ENCODE results near the gene ADI1. TPM values are rescaled to one million over a fixed set of nuclear protein-coding genes. Genes with fewer than 3 reads are reported as not detected.
A peak's percentile ranks its signal among the peaks of the same experiment; 100 is the strongest.

ADI1 gene
- total RNA-seq, 2 donors from 2014 or later: 24.1 to 26.4 TPM

DNA sequence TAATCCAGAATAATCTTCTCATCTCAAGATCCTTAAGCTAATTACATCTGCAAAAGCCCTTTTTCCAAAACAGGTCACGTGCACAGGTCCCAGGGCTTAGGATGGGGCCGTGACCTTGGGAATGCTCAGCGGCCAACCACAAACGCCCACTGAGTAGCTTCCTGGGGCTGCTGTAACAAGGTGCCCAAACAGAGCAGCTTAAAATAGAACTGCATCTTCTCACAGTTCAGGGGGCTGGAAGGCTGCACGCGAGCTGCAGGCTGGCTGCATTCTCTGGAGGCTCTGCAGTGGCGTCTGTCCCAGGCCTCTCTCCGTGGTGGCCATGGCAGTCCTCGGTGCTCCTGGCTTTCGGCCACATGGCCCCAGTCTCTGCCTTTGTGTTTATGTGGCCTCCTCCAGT lies 31.9 kb downstream of the ADI1 start:
- H3K9me3 Mint-ChIP-seq: no peaks in the 10 kb centered on the region

DNA sequence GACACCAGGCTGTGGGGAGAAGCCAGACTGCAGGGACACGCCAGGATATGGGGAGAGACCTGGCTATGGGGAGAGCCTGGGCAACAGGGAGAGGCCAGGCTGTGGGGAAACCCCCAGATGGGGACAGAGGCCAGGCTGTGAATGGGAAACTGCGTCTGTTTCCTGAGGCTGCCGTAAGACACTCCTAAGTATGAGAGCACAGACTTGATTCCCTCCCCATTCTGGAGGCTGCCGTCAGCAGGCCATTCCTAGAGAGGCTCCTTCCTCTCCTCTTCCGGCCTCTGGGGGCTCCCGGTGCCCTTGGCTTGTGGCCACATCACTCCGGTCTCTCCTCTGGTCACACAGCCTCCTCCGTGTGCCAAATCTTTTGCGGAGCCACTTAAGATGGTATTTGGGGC lies 32.3 kb downstream of the ADI1 start:
- no peak overlapping the region for H3K27ac Mint-ChIP-seq
- H3K4me1 Mint-ChIP-seq (ENCODE audit: low read depth): no peaks in the 10 kb centered on the region
- DNase-seq: no peak
- no peaks in the 10 kb centered on the region for H3K9me3 Mint-ChIP-seq
- ATAC-seq (replicated peaks in 1 of 2): no peak
- peaks cover 0 to 1% of the 10 kb centered on the region in 2 donors for H3K36me3 Mint-ChIP-seq (ENCODE audit: insufficient read depth in 2 of 2)
- no peak overlapping the region for H3K4me3 Mint-ChIP-seq
- no peaks in the 10 kb centered on the region for H3K27me3 Mint-ChIP-seq (ENCODE audit: low read depth)

More for the DNA sequence above, 31.9 kb downstream of the ADI1 start:
- Mint-ChIP-seq H3K27ac (no peak overlapping the region), H3K4me3 (no peak overlapping the region), H3K27me3 (ENCODE audit: low read depth) (no peaks in the 10 kb centered on the region), H3K4me1 (ENCODE audit: low read depth) (no peaks in the 10 kb centered on the region), H3K36me3 (ENCODE audit: insufficient read depth in 2 of 2) (peaks cover 0 to 1% of the 10 kb centered on the region in 2 donors)
- ATAC-seq (replicated peaks in 1 of 2): no peak
- no peak for DNase-seq

DNA sequence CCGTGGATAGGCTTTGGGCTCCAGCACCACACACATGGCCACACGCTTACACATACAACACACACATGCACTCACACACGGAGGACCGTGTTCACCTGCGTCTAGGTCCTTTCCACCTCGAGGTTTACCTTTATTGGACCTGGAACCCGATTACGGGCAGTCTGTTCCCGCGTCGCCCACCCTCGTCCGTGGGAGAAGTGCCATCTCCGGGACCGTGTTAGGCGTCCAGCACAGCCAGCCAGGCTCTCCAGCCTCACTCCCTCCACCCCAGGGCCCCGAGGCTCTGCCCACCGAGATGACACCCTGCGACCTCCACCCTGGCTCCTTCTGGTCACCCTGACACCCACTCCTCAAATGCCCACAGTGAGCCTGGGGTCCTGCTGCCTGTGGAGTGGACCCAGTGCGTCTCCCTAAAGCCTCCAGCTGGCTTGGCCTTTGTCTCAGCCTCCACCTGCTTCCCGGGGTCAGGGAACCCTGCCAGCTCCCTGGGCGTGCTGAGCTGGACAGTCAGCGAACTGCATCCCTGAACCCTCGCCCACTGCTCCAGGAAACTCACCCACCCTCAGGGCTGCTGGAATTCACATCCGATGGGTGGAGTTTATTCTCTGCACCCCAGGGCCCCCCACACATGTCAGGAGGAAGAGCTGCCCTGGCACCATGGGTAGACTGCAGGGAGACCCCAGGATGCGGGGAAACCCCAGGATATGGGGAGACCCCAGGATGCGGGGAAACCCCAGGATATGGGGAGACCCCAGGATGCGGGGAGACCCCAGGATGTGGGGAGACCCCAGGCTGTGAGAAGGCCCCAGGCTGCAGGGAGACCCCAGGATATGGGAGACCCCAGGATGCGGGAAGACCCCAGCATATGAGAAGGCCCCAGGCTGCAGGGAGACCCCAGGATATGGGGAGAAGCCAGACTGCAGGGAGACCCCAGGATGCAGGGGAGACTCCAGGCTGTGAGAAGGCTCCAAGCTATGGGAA lies 33.0 kb downstream of the ADI1 start:
- Mint-ChIP-seq H3K4me1 (ENCODE audit: low read depth) (no peaks in the 10 kb centered on the region), H3K27ac (no peak overlapping the region), H3K27me3 (ENCODE audit: low read depth) (no peaks in the 10 kb centered on the region), H3K9me3 (no peaks in the 10 kb centered on the region), H3K4me3 (no peak overlapping the region), H3K36me3 (ENCODE audit: insufficient read depth in 2 of 2) (peaks cover 0 to 1% of the 10 kb centered on the region in 2 donors)
- ATAC-seq (replicated peaks in 1 of 2) (no peak), DNase-seq (no peak)

DNA sequence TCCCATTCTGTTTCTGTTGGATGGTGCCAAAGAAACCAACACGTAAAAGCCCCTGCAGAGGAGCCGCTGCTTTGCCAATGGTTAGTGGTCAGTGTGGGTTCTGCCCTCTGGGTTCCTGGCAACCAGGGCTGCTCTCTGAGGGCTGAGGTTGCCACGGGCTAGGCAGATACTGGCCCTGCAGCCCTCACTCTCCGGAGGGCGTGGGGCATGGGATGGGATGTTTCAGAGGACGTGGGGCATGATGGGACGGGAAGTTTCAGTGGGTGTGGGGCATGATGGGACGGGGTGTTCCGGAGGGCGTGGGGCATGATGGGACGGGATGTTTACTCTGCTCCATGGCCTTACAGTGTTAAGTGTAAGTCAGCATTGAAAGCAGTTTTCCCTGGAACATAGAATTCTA lies 34.2 kb downstream of the ADI1 start:
- DNase-seq (no peak), ATAC-seq (replicated peaks in 1 of 2) (no peak)
- Mint-ChIP-seq H3K4me1 (ENCODE audit: low read depth) (no peaks in the 10 kb centered on the region), H3K36me3 (ENCODE audit: insufficient read depth in 2 of 2) (peaks cover 0 to 2% of the 10 kb centered on the region in 2 donors), H3K27ac (no peak overlapping the region), H3K4me3 (no peak overlapping the region), H3K9me3 (no peaks in the 10 kb centered on the region), H3K27me3 (ENCODE audit: low read depth) (no peaks in the 10 kb centered on the region)

DNA sequence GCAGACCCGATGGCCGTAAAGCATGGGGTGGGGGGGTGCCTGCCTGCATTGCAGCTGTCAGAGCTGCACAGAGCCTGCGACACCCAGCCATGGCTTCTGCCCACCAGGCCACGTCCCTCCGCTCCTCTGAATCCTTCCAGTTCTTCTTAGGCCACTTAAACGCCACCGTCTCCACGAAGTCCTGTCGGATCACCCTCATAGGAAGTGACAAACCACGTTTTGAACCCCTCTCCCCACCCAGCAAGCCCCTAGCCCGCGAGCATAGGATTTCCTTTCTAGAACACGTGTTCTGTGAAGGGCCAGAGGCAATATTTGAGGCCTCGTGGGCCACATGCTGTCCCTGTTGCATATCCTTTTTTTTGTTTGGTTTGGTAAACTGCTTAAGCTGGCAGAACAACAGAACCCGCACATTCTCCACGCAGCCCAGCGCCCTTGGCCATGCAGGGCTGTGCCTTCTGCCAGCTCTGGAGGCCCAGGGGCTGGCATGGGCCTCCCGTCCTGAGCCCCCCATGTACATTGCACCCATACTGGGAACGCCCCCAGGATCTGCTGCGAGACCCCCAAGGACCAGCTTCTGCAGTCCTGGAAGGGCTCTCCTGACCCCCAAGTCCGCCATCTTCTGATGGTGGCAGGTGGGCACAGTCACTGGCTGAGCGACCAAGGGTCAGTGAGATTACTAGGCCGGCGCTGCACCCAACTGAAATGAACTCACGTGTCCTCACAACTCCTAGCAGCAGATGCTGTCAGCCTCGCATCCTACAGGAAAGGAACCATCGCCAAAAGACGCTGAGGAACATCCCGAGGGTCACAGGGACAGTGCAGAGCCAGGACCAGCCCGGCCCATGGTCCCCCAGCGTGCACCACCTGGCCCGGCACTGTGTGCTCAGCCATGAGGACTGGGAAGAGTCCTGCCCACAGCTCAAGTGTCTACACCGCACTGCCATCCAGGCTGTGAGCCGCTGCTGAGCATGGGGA lies 35.1 kb downstream of the ADI1 start:
- Mint-ChIP-seq H3K4me3 (no peak overlapping the region), H3K36me3 (ENCODE audit: insufficient read depth in 2 of 2) (peaks cover 0 to 2% of the 10 kb centered on the region in 2 donors), H3K27me3 (ENCODE audit: low read depth) (no peaks in the 10 kb centered on the region), H3K9me3 (no peaks in the 10 kb centered on the region), H3K27ac (no peak overlapping the region), H3K4me1 (ENCODE audit: low read depth) (no peaks in the 10 kb centered on the region)
- DNase-seq (no peak), ATAC-seq (replicated peaks in 1 of 2) (no peak)

DNA sequence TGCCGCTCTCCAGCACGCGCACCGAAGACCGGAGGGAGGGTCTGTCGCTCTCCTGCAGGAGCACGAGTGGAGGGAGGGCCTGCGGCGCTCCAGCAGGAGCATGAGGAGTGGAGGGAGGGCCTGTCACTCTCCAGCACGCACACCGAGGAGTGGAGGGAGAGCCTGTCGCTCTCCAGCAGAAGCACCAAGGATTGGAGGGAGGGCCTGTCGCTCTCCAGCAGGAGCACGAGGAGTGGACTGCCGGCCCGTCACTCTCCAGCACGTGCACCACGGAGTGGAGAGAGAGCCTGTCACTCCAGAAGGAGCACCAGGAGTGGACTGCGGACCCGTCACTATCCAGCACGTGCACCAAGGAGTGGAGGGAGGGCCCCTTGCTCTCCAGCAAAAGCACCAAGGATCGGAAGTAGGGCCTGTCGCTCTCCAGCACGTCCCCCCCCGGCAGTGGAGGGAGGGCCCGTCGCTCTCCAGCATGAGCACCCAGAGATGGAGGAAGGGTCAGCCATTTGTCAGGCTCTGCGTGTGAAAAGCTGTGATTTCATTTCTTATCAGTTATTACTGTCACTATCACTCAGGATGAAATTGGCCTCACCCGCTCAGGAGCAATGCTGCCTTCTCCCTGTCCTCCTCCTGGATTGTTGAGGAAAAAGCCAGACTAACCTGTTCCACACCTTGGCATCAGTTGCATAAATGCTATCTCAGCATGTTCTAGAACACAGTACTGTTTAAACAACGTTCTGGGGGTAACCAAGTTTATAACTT lies 35.9 kb downstream of the ADI1 start:
- ATAC-seq (replicated peaks in 1 of 2) (peak in 1 of 2 donors; percentile 78), DNase-seq (peak in 1 of 2 donors; percentile 45)
- Mint-ChIP-seq H3K36me3 (ENCODE audit: insufficient read depth in 2 of 2) (peaks cover 0 to 2% of the 10 kb centered on the region in 2 donors), H3K27me3 (ENCODE audit: low read depth) (no peaks in the 10 kb centered on the region), H3K27ac (no peak overlapping the region), H3K9me3 (no peaks in the 10 kb centered on the region), H3K4me3 (peak overlapping the region in 1 of 2 donors; percentile 40), H3K4me1 (ENCODE audit: low read depth) (no peaks in the 10 kb centered on the region)

DNA sequence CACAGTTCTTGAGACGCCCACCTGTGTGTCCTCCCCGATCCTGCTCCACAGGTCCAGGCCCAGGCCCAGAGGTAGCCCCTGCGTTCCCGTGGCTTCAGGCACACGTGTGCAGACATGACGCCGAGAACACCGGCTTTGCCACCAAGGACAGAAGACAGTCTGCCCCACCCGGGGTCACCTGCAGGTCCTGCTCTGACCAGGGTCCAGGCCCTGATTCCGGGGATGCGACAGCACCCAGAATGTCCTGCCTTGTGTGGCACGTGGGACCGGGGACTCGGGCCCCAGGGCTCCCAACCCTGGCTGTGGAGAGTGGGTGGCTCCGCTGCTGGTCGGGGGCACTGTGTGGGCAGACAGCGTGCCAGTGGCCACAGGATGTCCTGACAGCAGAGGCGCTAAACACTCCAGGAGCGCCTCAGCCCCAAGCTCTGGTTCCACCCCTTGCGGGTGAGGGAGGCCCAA lies 36.9 kb downstream of the ADI1 start:
- Mint-ChIP-seq H3K4me3 (no peak overlapping the region), H3K36me3 (ENCODE audit: insufficient read depth in 2 of 2) (peaks cover 0 to 2% of the 10 kb centered on the region in 2 donors), H3K27ac (no peak overlapping the region), H3K4me1 (ENCODE audit: low read depth) (no peaks in the 10 kb centered on the region), H3K9me3 (no peaks in the 10 kb centered on the region), H3K27me3 (ENCODE audit: low read depth) (no peaks in the 10 kb centered on the region)
- ATAC-seq (replicated peaks in 1 of 2) (peak in 1 of 2 donors; percentile 23), DNase-seq (no peak)

DNA sequence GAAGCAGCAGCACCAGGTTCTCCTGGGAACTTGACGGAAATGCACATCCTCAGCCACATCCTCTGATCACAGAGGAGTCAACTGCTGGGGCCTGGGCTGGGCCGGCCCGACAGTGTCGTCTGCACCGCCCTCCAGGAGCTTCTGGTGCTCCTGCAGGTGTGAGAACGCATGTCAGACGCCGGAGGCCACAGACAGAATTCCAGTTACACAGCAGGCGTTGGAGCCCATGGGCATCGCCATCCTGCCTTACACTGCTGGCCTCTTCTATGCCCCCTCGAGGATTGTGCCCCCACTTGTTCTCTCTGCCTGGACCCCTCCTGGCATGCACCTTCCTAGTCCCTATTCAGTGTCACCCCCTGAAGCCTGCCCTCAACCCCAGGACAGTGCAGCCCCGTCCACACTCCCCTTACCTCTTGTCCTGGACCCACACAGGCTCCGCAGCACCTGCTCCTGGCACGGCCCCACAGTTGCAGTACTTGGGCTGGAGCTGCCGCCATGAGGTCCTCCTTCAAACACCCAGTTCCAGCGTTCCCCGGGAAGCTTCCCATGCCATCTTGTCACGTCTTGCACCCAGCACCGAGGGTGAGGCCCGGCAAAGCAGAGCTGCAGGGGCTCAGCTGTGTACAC lies 37.5 kb downstream of the ADI1 start:
- no peak for DNase-seq
- Mint-ChIP-seq H3K27ac (no peak overlapping the region), H3K9me3 (no peaks in the 10 kb centered on the region), H3K4me1 (ENCODE audit: low read depth) (no peaks in the 10 kb centered on the region), H3K27me3 (ENCODE audit: low read depth) (no peaks in the 10 kb centered on the region), H3K36me3 (ENCODE audit: insufficient read depth in 2 of 2) (peaks cover 0 to 2% of the 10 kb centered on the region in 2 donors), H3K4me3 (no peak overlapping the region)
- no peak for ATAC-seq (replicated peaks in 1 of 2)

DNA sequence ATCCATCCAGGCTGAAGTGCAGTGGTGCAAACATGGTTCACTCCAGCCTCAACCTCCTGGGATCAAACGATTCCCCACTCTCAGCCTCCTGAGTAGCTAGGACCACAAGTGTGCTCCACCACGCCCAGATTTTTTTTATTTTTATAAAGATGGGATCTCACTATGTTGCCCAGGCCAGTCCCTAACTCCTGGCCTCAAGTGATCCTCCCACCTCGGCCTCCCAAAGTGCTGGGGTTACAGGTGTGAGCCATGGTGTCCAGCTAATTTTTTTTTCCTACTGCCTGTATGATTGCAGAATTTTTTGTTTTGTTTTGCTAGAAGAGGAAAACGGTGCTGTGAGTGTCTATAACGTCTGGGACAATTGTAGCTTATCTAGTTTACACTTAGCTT lies 38.3 kb downstream of the ADI1 start:
- H3K36me3 Mint-ChIP-seq (ENCODE audit: insufficient read depth in 2 of 2): peaks cover 0 to 5% of the 10 kb centered on the region in 2 donors
- H3K4me3 Mint-ChIP-seq: no peak overlapping the region
- H3K27me3 Mint-ChIP-seq (ENCODE audit: low read depth): no peaks in the 10 kb centered on the region
- no peak for DNase-seq
- no peaks in the 10 kb centered on the region for H3K9me3 Mint-ChIP-seq
- no peaks in the 10 kb centered on the region for H3K4me1 Mint-ChIP-seq (ENCODE audit: low read depth)
- no peak overlapping the region for H3K27ac Mint-ChIP-seq
- ATAC-seq (replicated peaks in 1 of 2): no peak

DNA sequence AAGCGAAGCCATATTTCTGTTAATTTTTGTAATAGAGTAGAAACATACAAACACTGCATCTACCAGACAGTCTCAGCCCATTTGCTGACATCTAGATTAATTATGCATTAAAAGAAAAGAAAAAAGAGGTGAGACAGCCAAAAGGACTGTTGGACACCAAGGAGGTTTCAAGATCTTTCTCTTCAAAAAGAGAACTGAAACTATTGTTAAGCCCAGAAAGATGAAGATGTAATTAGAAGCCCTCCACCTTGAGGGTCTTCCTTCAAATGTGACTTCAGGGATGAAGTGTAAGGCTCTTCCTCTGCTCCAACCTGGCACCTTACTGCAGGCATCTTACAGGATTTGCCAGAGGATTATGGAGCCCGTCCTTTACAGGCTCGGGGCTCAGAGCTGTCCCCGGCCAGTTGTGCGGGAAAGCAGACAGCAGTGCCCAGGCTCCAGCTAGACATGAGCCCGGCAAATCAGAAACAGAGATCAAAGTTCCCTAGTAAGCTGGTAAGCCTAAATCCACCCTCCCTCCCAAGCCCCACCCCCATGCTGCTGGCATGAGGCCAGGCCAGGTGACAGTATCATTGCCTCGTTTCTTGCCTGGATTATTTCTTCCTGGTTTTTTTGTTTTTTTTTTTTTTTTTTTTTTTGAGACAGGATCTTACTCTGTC lies 38.9 kb downstream of the ADI1 start:
- no peak for DNase-seq
- Mint-ChIP-seq H3K36me3 (ENCODE audit: insufficient read depth in 2 of 2) (peaks cover 0 to 4% of the 10 kb centered on the region in 2 donors), H3K4me3 (no peak overlapping the region), H3K27me3 (ENCODE audit: low read depth) (no peaks in the 10 kb centered on the region), H3K4me1 (ENCODE audit: low read depth) (no peaks in the 10 kb centered on the region), H3K9me3 (no peaks in the 10 kb centered on the region), H3K27ac (peak overlapping the region; percentile 65)
- no peak for ATAC-seq (replicated peaks in 1 of 2)

DNA sequence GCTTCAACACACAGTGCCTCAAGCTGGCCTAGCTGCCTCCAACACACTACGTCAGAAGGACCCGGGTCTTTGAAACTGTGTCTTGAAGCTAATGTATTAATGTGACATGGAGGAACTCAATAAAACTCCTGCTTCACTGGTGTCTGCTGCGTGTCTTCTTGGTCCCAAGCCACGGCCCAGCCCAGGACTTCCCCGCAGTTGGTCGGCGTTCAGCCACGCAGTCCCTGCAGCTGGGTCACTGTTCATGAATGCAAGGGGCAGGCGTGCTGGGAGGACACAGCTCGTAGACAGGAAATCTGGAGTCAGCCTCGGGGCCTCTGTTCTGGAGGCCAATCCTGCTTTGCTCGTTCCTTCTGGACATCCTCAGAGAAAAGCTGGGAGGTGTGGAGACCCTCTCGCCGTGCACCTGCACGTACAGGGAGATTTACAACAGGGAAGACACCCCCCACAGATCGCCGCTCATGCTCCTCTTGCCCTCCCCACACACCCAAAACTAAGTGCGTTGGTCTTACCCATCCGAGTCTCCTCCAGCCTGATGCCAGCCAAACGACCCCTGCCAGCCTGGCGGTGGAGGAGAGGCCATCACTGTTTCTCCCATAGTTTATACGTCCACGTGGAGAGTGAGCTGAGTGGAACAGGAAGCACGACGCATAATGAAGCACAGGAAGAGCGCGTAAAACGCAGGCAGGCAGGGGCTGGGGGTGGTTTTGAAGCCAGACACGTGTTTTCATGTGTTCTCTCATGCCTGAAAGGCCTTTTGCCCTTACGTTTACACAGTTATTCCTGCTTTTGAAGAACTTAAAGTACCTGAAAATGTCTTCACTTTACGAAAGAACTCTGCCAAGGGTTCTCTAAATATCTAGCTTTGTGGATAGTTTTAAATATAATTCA lies 39.7 kb downstream of the ADI1 start:
- Mint-ChIP-seq H3K36me3 (ENCODE audit: insufficient read depth in 2 of 2) (peaks cover 0 to 4% of the 10 kb centered on the region in 2 donors), H3K4me3 (no peak overlapping the region), H3K27ac (no peak overlapping the region), H3K4me1 (ENCODE audit: low read depth) (no peaks in the 10 kb centered on the region), H3K9me3 (no peaks in the 10 kb centered on the region), H3K27me3 (ENCODE audit: low read depth) (no peaks in the 10 kb centered on the region)
- DNase-seq (no peak), ATAC-seq (replicated peaks in 1 of 2) (no peak)
